Ovary (tissue), 9 donors: ENCODE results near the gene VWA3B. TPM values are rescaled to one million over a fixed set of nuclear protein-coding genes. Genes with fewer than 3 reads are reported as not detected.

Experiments used
- DNase-seq, 5 donors: peaks; one replicate each; pipeline ENCODE4 v3.0.0-alpha.2; 2019 to 2020
- H3K27ac ChIP-seq, 2 donors: fragments of 200-600 bp; one replicate each; pipeline versions ENCODE4 v1.5.1 to v1.8.0; 2019 to 2022
- H3K27me3 ChIP-seq: fragments of 200-600 bp; one replicate; pipeline ENCODE4 v1.8.0; 2022
- H3K36me3 ChIP-seq: fragments of 200-600 bp; sonication (generic); one replicate; pipeline ENCODE4 v1.5.1; 2019
- H3K4me1 ChIP-seq: one replicate; pipeline ENCODE4 v1.8.1; 2013; ENCODE audit warnings: mild to moderate bottlenecking, moderate library complexity; ENCODE audit not compliant: insufficient read depth
- H3K4me3 ChIP-seq: fragments of 200-600 bp; sonication (generic); one replicate; pipeline ENCODE4 v1.5.1; 2017
- H3K9me3 ChIP-seq, 2 donors: fragments of 200-600 bp in 1 of 2; sonication (generic) in 1 of 2; one replicate each; pipeline versions ENCODE4 v1.5.1 to v1.8.1; 2013 to 2019; ENCODE audit warnings: mild to moderate bottlenecking in 1 of 2, moderate library complexity in 1 of 2
- CTCF ChIP-seq, 3 donors: fragments of 450-650 bp in 2 of 3; fragments of 200-600 bp in 1 of 3; IDR thresholded peaks; one replicate each; pipeline versions ENCODE4 v1.5.1 to v1.8.0; 2016 to 2022; ENCODE audit warnings: antibody characterized with exemption in 3 of 3, mild to moderate bottlenecking in 1 of 3
- EP300 ChIP-seq: sonication (generic); formaldehyde crosslinking; IDR thresholded peaks from one replicate; pipeline ENCODE4 v1.6.1; 2017; ENCODE audit warnings: antibody characterized with exemption
- POLR2A ChIP-seq: fragments of 450-650 bp; IDR thresholded peaks from one replicate; pipeline ENCODE4 v1.6.1; 2017; ENCODE audit warnings: antibody characterized with exemption, mild to moderate bottlenecking, moderate library complexity
- WGBS, 3 donors: extraction: QIAGEN DNeasy Blood & Tissue Kit in 1 of 3; methylation state at CpG; one replicate each; pipeline versions ENCODE4 v1.1.5 to v1.1.7; 2013 to 2017; 5-methylcytosine and 5-hydroxymethylcytosine counted together
- intact Hi-C, 4 donors: fragments of 100-400 bp; cut with DNase I; formaldehyde crosslinking; loops; one replicate each; pipeline versions ENCODE4 v1.11.0 to v1.15.1; 2022 to 2023
- polyA plus RNA-seq, 2 donors: library from polyadenylated mRNA; stranded (reverse); fragments of 200-250 nt in 1 of 2; fragments of 350-450 nt in 1 of 2; fragmentation: Illumina TruSeq in 1 of 2; extraction: RNeasy Lipid Tissue Mini Kit (QIAGEN cat#74804) in 1 of 2; gene quantifications; one replicate each; pipeline ENCODE4 v1.2.3, GENCODE V29; 2013 to 2014
- total RNA-seq, 7 donors: library from RNA; depleted of rRNA in 2 of 7; stranded (reverse); fragments of >200 nt in 2 of 7; fragmentation: NEBNext Ultra II Directional in 3 of 7; extraction: Animal tissue kit (Norgen Biotek cat#: 25700) in 3 of 7; gene quantifications; one replicate each; pipeline versions ENCODE4 v1.1.0 to v1.2.4, GENCODE V29; 2016 to 2023
- donor health status: DM: no; HTN: no; CAD: no; lungs with moderate emphysema.
- donor health status: DM: no; HTN: no; CAD: no.
- donor health status: Bipolar disorder and iron deficiency.
- donor health status: DM: yes; HTN: yes; CAD: no.
- donor health status: DM: no; HTN: no; CAD: no.
- donor health status: DM: yes; HTN: yes; CAD: no.

VWA3B gene
- total and polyA plus RNA-seq, 9 donors = 0.56 to 15.7 (median 1.1) TPM

- Histone ChIP-seq H3K27me3 (no peaks in the 10 kb centered on the region), H3K4me1 (no peaks in the 10 kb centered on the region), H3K27ac (no peak overlapping the region), H3K9me3 (no peaks in the 10 kb centered on the region), H3K4me3 (no peak overlapping the region), H3K36me3 (no peaks in the 10 kb centered on the region)
- TF ChIP-seq CTCF (IDR thresholded peaks at IDR 0.05) = no peak
- no peak for TF ChIP-seq POLR2A
- no peak for TF ChIP-seq EP300
- 73 to 75% (median 75%) methylated on average over 4 of the region's 4 CpGs for WGBS, 3 donors
- DNase-seq = no peak
- intact Hi-C loops = no loop called here
These were observed 223.0 kb downstream of the VWA3B start for GRCh38 chr2:98310010-98310409.

GRCh38 chr2:98311090-98311489 is 224.1 kb downstream of the VWA3B start:
- Histone ChIP-seq H3K9me3 (no peaks in the 10 kb centered on the region), H3K4me1 (no peaks in the 10 kb centered on the region), H3K36me3 (no peaks in the 10 kb centered on the region), H3K4me3 (no peak overlapping the region), H3K27ac (no peak overlapping the region), H3K27me3 (no peaks in the 10 kb centered on the region)
- no peak for DNase-seq
- TF ChIP-seq EP300 (no peak), CTCF (IDR thresholded peaks at IDR 0.05) (no peak), POLR2A (no peak)
- intact Hi-C loops = no loop called here
- 66 to 77% (median 69%) methylated on average over 3 of the region's 3 CpGs for WGBS, 3 donors

GRCh38 chr2:98311771-98312545 is 225.0 kb downstream of the VWA3B start:
- no peak for TF ChIP-seq CTCF (IDR thresholded peaks at IDR 0.05)
- no peak for TF ChIP-seq EP300
- no peak for TF ChIP-seq POLR2A
- WGBS, 3 donors = 76 to 86% (median 80%) methylated on average over 33 of the region's 33 CpGs
- Histone ChIP-seq H3K36me3 (no peaks in the 10 kb centered on the region), H3K27ac (no peak overlapping the region), H3K9me3 (no peaks in the 10 kb centered on the region), H3K4me3 (no peak overlapping the region), H3K4me1 (no peaks in the 10 kb centered on the region), H3K27me3 (no peaks in the 10 kb centered on the region)
- intact Hi-C loops = no loop called here
- DNase-seq = no peak

- H3K36me3 ChIP-seq = no peaks in the 10 kb centered on the region
- intact Hi-C loops = no loop called here
- H3K27me3 ChIP-seq = no peaks in the 10 kb centered on the region
- H3K9me3 ChIP-seq = no peaks in the 10 kb centered on the region
- 79 to 83% (median 82%) methylated on average over 8 of the region's 8 CpGs for whole genome bisulfite sequencing, 3 donors
- no peaks in the 10 kb centered on the region for H3K4me1 ChIP-seq
- H3K27ac ChIP-seq = no peak overlapping the region
- no peak overlapping the region for H3K4me3 ChIP-seq
- no peak for DNase-seq
- no peak for TF ChIP-seq EP300
- TF ChIP-seq POLR2A = no peak
- no peak for TF ChIP-seq CTCF (IDR thresholded peaks at IDR 0.05)
These were observed 226.7 kb downstream of the VWA3B start for GRCh38 chr2:98313492-98314250.
